ENCODE results near the gene AKAP10.

AKAP10 gene

GRCh38 chr17:19996502-19996901 lies 18.9 kb upstream of the AKAP10 start:
- H3K79me2 ChIP-seq (ENCODE audit: insufficient read depth, low read length): no peaks in the 10 kb centered on the region
- H3K27me3 ChIP-seq (ENCODE audit: insufficient read depth, low read length, poor library complexity, severe bottlenecking): no peaks in the 10 kb centered on the region
- H3K4me2 ChIP-seq (ENCODE audit: low read depth, low read length, poor library complexity, severe bottlenecking): no peak overlapping the region
- no peaks in the 10 kb centered on the region for H3K4me1 ChIP-seq (ENCODE audit: insufficient read depth, low read length, poor library complexity, severe bottlenecking)
- TF ChIP-seq EZH2phosphoT487 (IDR thresholded peaks at IDR 0.05; ENCODE audit: borderline replicate concordance) (no peak), CTCF (conservative IDR thresholded peaks at IDR 0.05; ENCODE audit: low read length) (no peak)
- H3K4me3 ChIP-seq (ENCODE audit: low read length, poor library complexity, severe bottlenecking): no peak overlapping the region
- no peaks in the 10 kb centered on the region for H3F3A ChIP-seq (ENCODE audit: low read depth)
- H3K9me3 ChIP-seq (ENCODE audit: insufficient read depth, low read depth, low read length): no peaks in the 10 kb centered on the region
- no peak overlapping the region for H3K9ac ChIP-seq (ENCODE audit: low read depth, low read length, poor library complexity, severe bottlenecking)
- H2AFZ ChIP-seq (ENCODE audit: low read length): no peak overlapping the region; the same call in 1 of the 2 replicates
- no peaks in the 10 kb centered on the region for H3K9me2 ChIP-seq (replicated peaks; ENCODE audit: low read depth, low read length)
- no peaks in the 10 kb centered on the region for H3K36me3 ChIP-seq (ENCODE audit: insufficient read depth, low read length)
- no peaks in the 10 kb centered on the region for H4K20me1 ChIP-seq (ENCODE audit: insufficient read depth, low read length, poor library complexity, severe bottlenecking)

GRCh38 chr17:19996086-19996485 lies 18.5 kb upstream of the AKAP10 start:
- no peaks in the 10 kb centered on the region for H4K20me1 ChIP-seq (ENCODE audit: insufficient read depth, low read length, poor library complexity, severe bottlenecking)
- no peaks in the 10 kb centered on the region for H3K27me3 ChIP-seq (ENCODE audit: insufficient read depth, low read length, poor library complexity, severe bottlenecking)
- H3K9ac ChIP-seq (ENCODE audit: low read depth, low read length, poor library complexity, severe bottlenecking): no peak overlapping the region
- TF ChIP-seq EZH2phosphoT487 (IDR thresholded peaks at IDR 0.05; ENCODE audit: borderline replicate concordance) (no peak), CTCF (conservative IDR thresholded peaks at IDR 0.05; ENCODE audit: low read length) (no peak)
- no peaks in the 10 kb centered on the region for H3K36me3 ChIP-seq (ENCODE audit: insufficient read depth, low read length)
- H2AFZ ChIP-seq (ENCODE audit: low read length): no peak overlapping the region
- H3K4me3 ChIP-seq (ENCODE audit: low read length, poor library complexity, severe bottlenecking): no peak overlapping the region
- no peaks in the 10 kb centered on the region for H3K4me1 ChIP-seq (ENCODE audit: insufficient read depth, low read length, poor library complexity, severe bottlenecking)
- H3F3A ChIP-seq (ENCODE audit: low read depth): no peaks in the 10 kb centered on the region
- H3K79me2 ChIP-seq (ENCODE audit: insufficient read depth, low read length): no peaks in the 10 kb centered on the region
- H3K4me2 ChIP-seq (ENCODE audit: low read depth, low read length, poor library complexity, severe bottlenecking): no peak overlapping the region
- no peaks in the 10 kb centered on the region for H3K9me2 ChIP-seq (replicated peaks; ENCODE audit: low read depth, low read length)
- no peaks in the 10 kb centered on the region for H3K9me3 ChIP-seq (ENCODE audit: insufficient read depth, low read depth, low read length)

- Histone ChIP-seq H4K20me1 (ENCODE audit: insufficient read depth, low read length, poor library complexity, severe bottlenecking) (no peaks in the 10 kb centered on the region), H3K9me3 (ENCODE audit: insufficient read depth, low read depth, low read length) (no peaks in the 10 kb centered on the region), H3K79me2 (ENCODE audit: insufficient read depth, low read length) (no peaks in the 10 kb centered on the region), H3K9me2 (replicated peaks; ENCODE audit: low read depth, low read length) (no peaks in the 10 kb centered on the region), H3K9ac (ENCODE audit: low read depth, low read length, poor library complexity, severe bottlenecking) (no peak overlapping the region), H3K4me1 (ENCODE audit: insufficient read depth, low read length, poor library complexity, severe bottlenecking) (no peaks in the 10 kb centered on the region), H3K27me3 (ENCODE audit: insufficient read depth, low read length, poor library complexity, severe bottlenecking) (no peaks in the 10 kb centered on the region), H3K4me3 (ENCODE audit: low read length, poor library complexity, severe bottlenecking) (peak overlapping the region; percentile 44), H3K4me2 (ENCODE audit: low read depth, low read length, poor library complexity, severe bottlenecking) (peak overlapping the region; percentile 59), H3K36me3 (ENCODE audit: insufficient read depth, low read length) (no peaks in the 10 kb centered on the region), H3F3A (ENCODE audit: low read depth) (no peaks in the 10 kb centered on the region), H2AFZ (ENCODE audit: low read length) (peak overlapping the region; percentile 76)
- TF ChIP-seq CTCF (conservative IDR thresholded peaks at IDR 0.05; ENCODE audit: low read length) (peak; percentile 75), EZH2phosphoT487 (IDR thresholded peaks at IDR 0.05; ENCODE audit: borderline replicate concordance) (no peak)
These were observed 15.4 kb upstream of the AKAP10 start for GRCh38 chr17:19992803-19993713.
